ENCODE results near the gene KDM5D. TPM values are rescaled to one million over a fixed set of nuclear protein-coding genes. Genes with fewer than 3 reads are reported as not detected.

The KDM5D gene
- total RNA-seq, 1 experiment from 2014 or later = 31.0 TPM

DNA sequence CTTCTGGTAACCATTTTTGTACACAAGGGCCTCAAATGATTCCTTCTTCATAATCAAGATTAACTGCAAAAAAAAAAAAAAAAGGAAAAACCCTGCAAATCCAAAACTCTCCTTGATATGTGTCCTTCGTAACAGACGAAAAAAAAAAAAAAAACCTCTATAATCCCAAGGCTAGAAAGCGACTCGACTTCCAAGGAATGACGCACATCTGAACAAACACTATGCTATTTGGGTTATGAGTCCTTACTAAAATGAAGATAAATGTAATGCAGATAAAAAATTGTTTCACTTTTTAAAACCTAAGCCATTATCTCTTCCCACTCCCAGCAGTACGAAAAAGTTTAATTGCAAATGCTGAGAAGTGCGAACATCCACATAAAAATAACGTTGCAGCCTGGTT, 1.2 kb downstream of the KDM5D start (continued):
- TF ChIP-seq, protein P1, sequence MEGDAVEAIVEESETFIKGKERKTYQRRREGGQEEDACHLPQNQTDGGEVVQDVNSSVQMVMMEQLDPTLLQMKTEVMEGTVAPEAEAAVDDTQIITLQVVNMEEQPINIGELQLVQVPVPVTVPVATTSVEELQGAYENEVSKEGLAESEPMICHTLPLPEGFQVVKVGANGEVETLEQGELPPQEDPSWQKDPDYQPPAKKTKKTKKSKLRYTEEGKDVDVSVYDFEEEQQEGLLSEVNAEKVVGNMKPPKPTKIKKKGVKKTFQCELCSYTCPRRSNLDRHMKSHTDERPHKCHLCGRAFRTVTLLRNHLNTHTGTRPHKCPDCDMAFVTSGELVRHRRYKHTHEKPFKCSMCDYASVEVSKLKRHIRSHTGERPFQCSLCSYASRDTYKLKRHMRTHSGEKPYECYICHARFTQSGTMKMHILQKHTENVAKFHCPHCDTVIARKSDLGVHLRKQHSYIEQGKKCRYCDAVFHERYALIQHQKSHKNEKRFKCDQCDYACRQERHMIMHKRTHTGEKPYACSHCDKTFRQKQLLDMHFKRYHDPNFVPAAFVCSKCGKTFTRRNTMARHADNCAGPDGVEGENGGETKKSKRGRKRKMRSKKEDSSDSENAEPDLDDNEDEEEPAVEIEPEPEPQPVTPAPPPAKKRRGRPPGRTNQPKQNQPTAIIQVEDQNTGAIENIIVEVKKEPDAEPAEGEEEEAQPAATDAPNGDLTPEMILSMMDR (IDR thresholded peaks at IDR 0.05) = no peak
- TF ChIP-seq SOX15 (CRISPR knock-in tag; IDR thresholded peaks at IDR 0.05) = no peak
- TF ChIP-seq, protein P2, sequence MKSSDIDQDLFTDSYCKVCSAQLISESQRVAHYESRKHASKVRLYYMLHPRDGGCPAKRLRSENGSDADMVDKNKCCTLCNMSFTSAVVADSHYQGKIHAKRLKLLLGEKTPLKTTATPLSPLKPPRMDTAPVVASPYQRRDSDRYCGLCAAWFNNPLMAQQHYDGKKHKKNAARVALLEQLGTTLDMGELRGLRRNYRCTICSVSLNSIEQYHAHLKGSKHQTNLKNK (CRISPR knock-in tag; IDR thresholded peaks at IDR 0.05) = no peak

DNA sequence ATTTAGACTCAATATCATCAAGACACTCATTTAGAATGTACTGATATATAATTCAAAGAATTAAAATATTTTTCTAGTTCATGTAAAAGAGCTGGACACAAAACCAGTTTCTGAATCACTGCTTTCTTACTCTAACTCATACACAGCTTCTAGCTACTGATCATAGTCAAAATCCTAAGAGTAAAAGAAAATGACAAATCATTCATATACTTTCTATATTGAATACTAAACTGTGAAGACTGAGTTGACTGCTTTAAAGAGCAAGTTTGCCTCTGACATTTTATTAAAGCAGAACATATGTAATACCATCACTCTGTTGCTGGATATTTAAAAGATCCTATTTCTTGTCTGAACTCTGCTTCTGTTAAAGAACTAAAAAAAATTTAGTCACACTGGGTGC, 2.4 kb downstream of the KDM5D start:
- peaks cover 28% of the 10 kb centered on the region for H3K36me3 Mint-ChIP-seq
- POLR2A ChIA-PET = no interaction called here
- no peaks in the 10 kb centered on the region for H3K9me3 Mint-ChIP-seq
- no peak overlapping the region for H3K4me3 Mint-ChIP-seq
- H3K4me1 Mint-ChIP-seq = 0 out of 2 replicates have a peak, but pooled peaks cover 6% of the 10 kb centered on the region
- DNase-seq (ENCODE audit: low spot score) (no peak), ATAC-seq (no peak)
- no peak overlapping the region for H3K27ac Mint-ChIP-seq
- CTCF ChIA-PET = no interaction called here
- peaks cover 2% of the 10 kb centered on the region; the same call in 1 of the 2 replicates for H3K27me3 Mint-ChIP-seq (ENCODE audit: low read depth)
- TF ChIP-seq, protein P3, sequence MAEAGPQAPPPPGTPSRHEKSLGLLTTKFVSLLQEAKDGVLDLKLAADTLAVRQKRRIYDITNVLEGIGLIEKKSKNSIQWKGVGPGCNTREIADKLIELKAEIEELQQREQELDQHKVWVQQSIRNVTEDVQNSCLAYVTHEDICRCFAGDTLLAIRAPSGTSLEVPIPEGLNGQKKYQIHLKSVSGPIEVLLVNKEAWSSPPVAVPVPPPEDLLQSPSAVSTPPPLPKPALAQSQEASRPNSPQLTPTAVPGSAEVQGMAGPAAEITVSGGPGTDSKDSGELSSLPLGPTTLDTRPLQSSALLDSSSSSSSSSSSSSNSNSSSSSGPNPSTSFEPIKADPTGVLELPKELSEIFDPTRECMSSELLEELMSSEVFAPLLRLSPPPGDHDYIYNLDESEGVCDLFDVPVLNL (CRISPR knock-in tag; IDR thresholded peaks at IDR 0.05; ENCODE audit: borderline replicate concordance, low read depth) = no peak
- TF ChIP-seq TEAD1 (CRISPR knock-in tag; IDR thresholded peaks at IDR 0.05) (no peak), CBFB (CRISPR knock-in tag; IDR thresholded peaks at IDR 0.05; ENCODE audit: low read depth) (no peak), ZBTB21 (CRISPR knock-in tag; IDR thresholded peaks at IDR 0.05; ENCODE audit: borderline replicate concordance) (no peak), NR3C1 (CRISPR knock-in tag; conservative IDR thresholded peaks at IDR 0.05; ENCODE audit: low read depth) (no peak), JUN (CRISPR knock-in tag; IDR thresholded peaks at IDR 0.05) (no peak), CREB1 (CRISPR knock-in tag; IDR thresholded peaks at IDR 0.05) (no peak), FOXJ3 (CRISPR knock-in tag; IDR thresholded peaks at IDR 0.05; ENCODE audit: borderline replicate concordance) (no peak), TCF7 (CRISPR knock-in tag; IDR thresholded peaks at IDR 0.05; ENCODE audit: low read depth) (no peak)
- TF ChIP-seq, protein P2 (CRISPR knock-in tag; IDR thresholded peaks at IDR 0.05) = no peak
- TF ChIP-seq, protein P4, sequence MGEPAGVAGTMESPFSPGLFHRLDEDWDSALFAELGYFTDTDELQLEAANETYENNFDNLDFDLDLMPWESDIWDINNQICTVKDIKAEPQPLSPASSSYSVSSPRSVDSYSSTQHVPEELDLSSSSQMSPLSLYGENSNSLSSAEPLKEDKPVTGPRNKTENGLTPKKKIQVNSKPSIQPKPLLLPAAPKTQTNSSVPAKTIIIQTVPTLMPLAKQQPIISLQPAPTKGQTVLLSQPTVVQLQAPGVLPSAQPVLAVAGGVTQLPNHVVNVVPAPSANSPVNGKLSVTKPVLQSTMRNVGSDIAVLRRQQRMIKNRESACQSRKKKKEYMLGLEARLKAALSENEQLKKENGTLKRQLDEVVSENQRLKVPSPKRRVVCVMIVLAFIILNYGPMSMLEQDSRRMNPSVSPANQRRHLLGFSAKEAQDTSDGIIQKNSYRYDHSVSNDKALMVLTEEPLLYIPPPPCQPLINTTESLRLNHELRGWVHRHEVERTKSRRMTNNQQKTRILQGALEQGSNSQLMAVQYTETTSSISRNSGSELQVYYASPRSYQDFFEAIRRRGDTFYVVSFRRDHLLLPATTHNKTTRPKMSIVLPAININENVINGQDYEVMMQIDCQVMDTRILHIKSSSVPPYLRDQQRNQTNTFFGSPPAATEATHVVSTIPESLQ (CRISPR knock-in tag; IDR thresholded peaks at IDR 0.05) = no peak
- TF ChIP-seq, protein P5, sequence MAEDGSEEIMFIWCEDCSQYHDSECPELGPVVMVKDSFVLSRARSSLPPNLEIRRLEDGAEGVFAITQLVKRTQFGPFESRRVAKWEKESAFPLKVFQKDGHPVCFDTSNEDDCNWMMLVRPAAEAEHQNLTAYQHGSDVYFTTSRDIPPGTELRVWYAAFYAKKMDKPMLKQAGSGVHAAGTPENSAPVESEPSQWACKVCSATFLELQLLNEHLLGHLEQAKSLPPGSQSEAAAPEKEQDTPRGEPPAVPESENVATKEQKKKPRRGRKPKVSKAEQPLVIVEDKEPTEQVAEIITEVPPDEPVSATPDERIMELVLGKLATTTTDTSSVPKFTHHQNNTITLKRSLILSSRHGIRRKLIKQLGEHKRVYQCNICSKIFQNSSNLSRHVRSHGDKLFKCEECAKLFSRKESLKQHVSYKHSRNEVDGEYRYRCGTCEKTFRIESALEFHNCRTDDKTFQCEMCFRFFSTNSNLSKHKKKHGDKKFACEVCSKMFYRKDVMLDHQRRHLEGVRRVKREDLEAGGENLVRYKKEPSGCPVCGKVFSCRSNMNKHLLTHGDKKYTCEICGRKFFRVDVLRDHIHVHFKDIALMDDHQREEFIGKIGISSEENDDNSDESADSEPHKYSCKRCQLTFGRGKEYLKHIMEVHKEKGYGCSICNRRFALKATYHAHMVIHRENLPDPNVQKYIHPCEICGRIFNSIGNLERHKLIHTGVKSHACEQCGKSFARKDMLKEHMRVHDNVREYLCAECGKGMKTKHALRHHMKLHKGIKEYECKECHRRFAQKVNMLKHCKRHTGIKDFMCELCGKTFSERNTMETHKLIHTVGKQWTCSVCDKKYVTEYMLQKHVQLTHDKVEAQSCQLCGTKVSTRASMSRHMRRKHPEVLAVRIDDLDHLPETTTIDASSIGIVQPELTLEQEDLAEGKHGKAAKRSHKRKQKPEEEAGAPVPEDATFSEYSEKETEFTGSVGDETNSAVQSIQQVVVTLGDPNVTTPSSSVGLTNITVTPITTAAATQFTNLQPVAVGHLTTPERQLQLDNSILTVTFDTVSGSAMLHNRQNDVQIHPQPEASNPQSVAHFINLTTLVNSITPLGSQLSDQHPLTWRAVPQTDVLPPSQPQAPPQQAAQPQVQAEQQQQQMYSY (CRISPR knock-in tag; IDR thresholded peaks at IDR 0.05) = no peak
- TF ChIP-seq, protein P6, sequence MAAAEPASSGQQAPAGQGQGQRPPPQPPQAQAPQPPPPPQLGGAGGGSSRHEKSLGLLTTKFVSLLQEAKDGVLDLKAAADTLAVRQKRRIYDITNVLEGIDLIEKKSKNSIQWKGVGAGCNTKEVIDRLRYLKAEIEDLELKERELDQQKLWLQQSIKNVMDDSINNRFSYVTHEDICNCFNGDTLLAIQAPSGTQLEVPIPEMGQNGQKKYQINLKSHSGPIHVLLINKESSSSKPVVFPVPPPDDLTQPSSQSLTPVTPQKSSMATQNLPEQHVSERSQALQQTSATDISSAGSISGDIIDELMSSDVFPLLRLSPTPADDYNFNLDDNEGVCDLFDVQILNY (CRISPR knock-in tag; IDR thresholded peaks at IDR 0.05) = no peak
- TF ChIP-seq, protein P7, sequence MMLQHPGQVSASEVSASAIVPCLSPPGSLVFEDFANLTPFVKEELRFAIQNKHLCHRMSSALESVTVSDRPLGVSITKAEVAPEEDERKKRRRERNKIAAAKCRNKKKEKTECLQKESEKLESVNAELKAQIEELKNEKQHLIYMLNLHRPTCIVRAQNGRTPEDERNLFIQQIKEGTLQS (CRISPR knock-in tag; conservative IDR thresholded peaks at IDR 0.05) = no peak
- TF ChIP-seq, protein P8, sequence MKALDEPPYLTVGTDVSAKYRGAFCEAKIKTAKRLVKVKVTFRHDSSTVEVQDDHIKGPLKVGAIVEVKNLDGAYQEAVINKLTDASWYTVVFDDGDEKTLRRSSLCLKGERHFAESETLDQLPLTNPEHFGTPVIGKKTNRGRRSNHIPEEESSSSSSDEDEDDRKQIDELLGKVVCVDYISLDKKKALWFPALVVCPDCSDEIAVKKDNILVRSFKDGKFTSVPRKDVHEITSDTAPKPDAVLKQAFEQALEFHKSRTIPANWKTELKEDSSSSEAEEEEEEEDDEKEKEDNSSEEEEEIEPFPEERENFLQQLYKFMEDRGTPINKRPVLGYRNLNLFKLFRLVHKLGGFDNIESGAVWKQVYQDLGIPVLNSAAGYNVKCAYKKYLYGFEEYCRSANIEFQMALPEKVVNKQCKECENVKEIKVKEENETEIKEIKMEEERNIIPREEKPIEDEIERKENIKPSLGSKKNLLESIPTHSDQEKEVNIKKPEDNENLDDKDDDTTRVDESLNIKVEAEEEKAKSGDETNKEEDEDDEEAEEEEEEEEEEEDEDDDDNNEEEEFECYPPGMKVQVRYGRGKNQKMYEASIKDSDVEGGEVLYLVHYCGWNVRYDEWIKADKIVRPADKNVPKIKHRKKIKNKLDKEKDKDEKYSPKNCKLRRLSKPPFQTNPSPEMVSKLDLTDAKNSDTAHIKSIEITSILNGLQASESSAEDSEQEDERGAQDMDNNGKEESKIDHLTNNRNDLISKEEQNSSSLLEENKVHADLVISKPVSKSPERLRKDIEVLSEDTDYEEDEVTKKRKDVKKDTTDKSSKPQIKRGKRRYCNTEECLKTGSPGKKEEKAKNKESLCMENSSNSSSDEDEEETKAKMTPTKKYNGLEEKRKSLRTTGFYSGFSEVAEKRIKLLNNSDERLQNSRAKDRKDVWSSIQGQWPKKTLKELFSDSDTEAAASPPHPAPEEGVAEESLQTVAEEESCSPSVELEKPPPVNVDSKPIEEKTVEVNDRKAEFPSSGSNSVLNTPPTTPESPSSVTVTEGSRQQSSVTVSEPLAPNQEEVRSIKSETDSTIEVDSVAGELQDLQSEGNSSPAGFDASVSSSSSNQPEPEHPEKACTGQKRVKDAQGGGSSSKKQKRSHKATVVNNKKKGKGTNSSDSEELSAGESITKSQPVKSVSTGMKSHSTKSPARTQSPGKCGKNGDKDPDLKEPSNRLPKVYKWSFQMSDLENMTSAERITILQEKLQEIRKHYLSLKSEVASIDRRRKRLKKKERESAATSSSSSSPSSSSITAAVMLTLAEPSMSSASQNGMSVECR (CRISPR knock-in tag; IDR thresholded peaks at IDR 0.05; ENCODE audit: borderline replicate concordance) = no peak
- TF ChIP-seq, protein P9, sequence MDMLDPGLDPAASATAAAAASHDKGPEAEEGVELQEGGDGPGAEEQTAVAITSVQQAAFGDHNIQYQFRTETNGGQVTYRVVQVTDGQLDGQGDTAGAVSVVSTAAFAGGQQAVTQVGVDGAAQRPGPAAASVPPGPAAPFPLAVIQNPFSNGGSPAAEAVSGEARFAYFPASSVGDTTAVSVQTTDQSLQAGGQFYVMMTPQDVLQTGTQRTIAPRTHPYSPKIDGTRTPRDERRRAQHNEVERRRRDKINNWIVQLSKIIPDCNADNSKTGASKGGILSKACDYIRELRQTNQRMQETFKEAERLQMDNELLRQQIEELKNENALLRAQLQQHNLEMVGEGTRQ (CRISPR knock-in tag; IDR thresholded peaks at IDR 0.05) = no peak

Measured in WTC11 (cell line).